Muscle of arm (tissue), 12 donors: ENCODE results near the gene SPNS3. TPM values are rescaled to one million over a fixed set of nuclear protein-coding genes. Genes with fewer than 3 reads are reported as not detected.

Source experiments
- DNase-seq: peaks from one replicate; pipeline ENCODE4 v3.0.0-alpha.2; 2013
- polyA plus RNA-seq, 12 donors: library from polyadenylated mRNA; unstranded; fragments of 120-200 nt; gene quantifications; one replicate each; pipeline ENCODE4 v1.2.1, GENCODE V29; 2013; ENCODE audit not compliant: insufficient read length in 12 of 12

The SPNS3 gene
- polyA plus RNA-seq, 12 donors: 0.12 to 1.7 (median 0.41) TPM; not detected in 2

- no peak for DNase-seq
Measured at GRCh38 chr17:4507361-4508111, 73.8 kb downstream of the SPNS3 start.

GRCh38 chr17:4508207-4508606, 74.5 kb downstream of the SPNS3 start:
- DNase-seq: no peak

GRCh38 chr17:4509401-4509800, 75.7 kb downstream of the SPNS3 start:
- no peak for DNase-seq

DNA sequence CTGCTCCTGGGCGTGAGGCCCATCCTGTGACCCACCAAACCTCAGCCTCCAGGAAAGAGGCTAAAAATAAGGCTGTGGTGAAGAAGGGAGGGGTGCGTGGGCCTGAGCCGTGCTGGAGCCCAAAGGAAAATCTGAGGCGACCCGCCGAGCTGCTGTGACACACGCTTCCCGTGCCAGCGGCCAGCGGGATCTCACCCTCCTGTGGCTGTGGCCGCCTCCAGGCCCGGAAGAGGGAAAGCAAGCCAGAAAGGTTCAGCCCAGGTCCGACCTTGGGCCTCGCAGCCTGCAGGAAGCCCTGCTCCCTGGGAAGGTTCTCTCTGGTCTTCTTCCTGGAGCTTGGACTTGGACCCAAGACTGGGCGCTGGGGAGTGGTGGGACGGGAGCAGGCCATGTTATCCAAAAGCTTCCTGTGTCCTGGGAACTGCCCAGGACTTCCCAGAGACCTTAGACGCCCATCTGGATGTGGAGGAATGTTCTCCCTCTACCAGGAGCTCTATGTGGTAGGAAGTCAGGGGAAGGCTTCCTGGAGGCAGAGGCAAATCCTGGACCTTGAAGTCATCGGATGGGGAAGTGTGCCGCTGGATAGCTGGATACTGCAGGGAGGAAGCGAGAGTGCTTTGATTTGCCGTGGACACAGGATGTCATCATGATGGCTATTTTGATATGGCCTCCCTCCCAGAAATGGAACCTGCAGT, 76.3 kb downstream of the SPNS3 start:
- no peak for DNase-seq

DNA sequence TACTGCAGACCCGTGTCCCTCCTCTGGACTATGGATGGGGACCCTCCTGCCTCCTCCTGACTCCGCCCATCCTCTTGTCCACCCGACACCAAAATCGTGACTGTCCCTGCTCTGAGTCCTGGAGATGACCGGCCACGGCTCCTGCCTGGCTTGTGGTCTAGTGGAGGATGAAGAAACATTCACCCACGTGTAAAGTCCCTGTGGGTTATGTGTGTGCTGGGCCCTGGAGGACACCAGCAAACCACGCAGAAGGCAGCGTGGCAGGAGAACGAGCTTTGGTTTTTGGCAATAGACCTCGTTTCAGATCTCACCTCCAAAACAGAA, 76.8 kb downstream of the SPNS3 start:
- DNase-seq: no peak

- no peak for DNase-seq
Measured at GRCh38 chr17:4511199-4511932, 77.6 kb downstream of the SPNS3 start.

- DNase-seq: no peak
Measured at GRCh38 chr17:4512156-4513112, 78.7 kb downstream of the SPNS3 start.

DNA sequence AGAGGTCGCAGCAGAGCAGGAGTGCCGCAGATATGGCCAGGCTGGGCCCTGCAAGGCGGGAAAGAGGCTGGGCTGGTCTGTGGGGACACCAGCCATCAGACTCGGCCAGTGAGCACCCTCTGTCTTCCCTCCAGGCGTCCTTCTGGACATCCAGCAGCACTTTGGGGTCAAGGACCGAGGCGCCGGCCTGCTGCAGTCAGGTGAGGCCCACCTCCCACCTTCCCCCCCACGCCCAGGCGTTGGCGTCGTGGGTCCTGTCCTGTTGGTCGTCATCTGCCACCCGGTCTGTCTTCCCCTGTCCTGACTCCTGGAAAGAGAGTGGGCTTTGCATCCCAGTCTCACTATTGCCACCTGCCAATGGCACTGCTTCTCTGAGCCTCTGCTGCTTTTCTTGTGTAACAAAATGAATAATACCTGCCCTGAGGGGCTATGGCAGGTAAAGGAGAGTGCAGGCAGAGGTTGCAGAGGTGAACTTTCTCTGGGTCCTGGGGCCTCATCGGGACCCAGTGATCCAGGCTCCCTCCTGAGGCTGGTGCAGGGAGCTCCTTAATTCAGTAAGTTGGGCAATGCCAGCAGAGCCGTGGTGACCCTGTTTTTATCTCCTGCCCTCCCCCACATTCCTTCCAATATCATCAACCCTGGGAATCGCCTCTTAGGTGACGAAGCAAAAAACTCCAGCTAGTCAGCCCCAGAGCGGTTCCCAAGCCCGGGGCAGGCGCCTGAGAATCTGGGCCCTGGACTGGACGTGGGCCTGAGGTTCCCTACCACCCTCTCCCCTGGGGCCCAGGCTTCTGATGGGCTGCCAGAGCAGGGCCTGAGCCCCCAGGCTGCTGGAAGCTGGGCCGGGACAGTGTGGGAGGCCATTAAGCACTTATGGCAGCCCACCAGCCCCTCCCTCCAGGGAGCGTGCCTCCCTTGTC, 79.6 kb downstream of the SPNS3 start:
- no peak for DNase-seq

DNA sequence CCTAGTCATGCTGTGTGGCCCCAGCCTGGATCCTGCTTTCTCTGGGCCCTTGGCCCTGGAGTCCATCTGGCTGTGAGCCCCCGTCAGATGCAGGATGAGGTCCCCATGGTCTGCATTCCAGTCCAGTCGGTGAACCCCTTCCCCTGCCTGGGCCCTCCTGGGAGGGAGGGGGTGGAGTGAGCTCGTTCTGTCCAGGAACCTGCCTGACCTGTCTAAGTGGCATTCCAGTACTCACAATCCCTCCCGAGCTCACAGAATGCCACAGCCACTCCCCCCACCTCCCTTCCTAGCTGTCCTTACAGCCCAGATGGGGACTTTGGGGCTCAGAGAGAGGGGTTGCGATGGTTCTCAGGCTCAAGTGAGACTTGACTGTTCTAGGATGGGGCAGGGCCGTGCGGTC, 80.5 kb downstream of the SPNS3 start:
- DNase-seq: no peak

DNA sequence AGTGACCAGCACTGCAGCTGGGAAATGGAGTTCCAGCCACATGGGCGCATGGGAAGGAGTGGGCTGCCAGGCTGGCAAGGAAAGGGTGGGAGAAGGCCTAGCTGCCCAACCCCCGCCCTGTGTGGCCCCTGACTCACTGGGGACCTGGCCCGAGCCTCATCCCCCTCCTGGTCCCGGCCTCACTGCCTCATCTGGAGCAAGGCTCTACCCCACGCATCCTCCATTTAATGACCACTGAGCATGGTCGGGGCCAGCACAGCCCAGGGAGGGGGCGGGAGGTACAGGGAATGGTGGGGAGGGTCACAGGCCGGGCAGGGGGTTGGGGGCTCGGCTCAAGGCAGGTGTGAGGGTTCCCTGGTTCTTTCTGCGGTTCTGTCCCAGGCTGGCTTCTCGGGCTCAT, 81.0 kb downstream of the SPNS3 start:
- no peak for DNase-seq

GRCh38 chr17:4515501-4515900, 81.8 kb downstream of the SPNS3 start:
- no peak for DNase-seq

- no peak for DNase-seq
Measured at GRCh38 chr17:4516735-4517134, 83.0 kb downstream of the SPNS3 start.

- DNase-seq: no peak
Measured at GRCh38 chr17:4518901-4519300, 85.2 kb downstream of the SPNS3 start.

- no peak for DNase-seq
Measured at GRCh38 chr17:4519361-4519788, 85.6 kb downstream of the SPNS3 start.

- DNase-seq: no peak
Measured at GRCh38 chr17:4520060-4520893, 86.5 kb downstream of the SPNS3 start.

- DNase-seq: no peak
Measured at GRCh38 chr17:4520894-4521600, 87.3 kb downstream of the SPNS3 start.

DNA sequence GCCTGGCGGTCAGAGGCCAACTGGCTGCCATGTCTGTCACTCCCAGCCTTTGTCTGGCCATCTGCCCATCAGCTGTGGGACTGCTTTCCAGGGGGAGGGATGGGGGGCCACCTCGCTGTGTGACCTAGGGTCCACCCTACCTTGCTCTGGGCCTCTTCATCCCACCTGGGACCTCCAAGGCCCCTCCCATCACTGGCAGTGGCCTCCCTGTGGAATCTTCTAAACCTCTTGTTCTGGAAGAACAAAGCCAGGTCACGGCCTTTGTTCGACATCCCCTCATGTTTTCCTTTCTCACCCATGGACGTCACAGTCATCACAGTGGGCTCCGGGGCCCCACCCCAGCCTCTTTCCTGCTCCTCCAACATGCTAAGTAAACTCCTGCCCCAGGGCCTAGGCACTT, 88.9 kb downstream of the SPNS3 start:
- DNase-seq: no peak

GRCh38 chr17:4523946-4524345, 90.2 kb downstream of the SPNS3 start:
- DNase-seq: no peak
